Coronary artery (tissue), 2 donors: ENCODE results near the gene GJD2.

Experiments
- DNase-seq: peaks from one replicate; pipeline ENCODE4 v3.0.0-alpha.2; 2017; ENCODE audit warnings: low spot score
- H3K27ac ChIP-seq, 2 donors: fragments of 200-600 bp; sonication (generic); one replicate each; pipeline ENCODE4 v1.5.1; 2016 to 2019
- H3K4me3 ChIP-seq: fragments of 200-600 bp; sonication (generic); 2 replicates; pipeline ENCODE4 v1.5.1; 2016; ENCODE audit warnings: mild to moderate bottlenecking, moderate library complexity
- TF ChIP-seq, protein P1 (sequence below): fragments of 200-600 bp; sonication (generic); IDR thresholded peaks from one replicate; pipeline ENCODE4 v1.5.1; 2019; ENCODE audit warnings: antibody characterized with exemption

The GJD2 gene

DNA sequence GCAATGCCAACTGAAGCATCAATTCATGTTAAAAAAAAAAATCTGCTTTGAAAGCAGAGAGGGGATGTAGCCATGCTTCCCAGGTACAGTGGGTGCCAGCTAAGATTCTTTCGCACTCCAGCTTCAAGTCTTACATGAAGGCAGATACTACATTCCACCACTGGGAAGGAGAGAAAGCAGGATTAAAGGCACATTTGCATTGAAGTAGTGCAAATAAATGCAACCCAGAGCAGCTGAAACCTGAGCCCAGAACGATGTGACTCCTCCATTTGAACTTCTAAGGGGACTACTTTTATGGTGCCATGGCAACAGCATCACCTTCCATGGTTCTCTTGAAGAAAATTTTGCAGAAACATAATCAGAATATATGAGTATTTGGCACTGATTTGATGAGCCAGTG lies 19.1 kb upstream of the GJD2 start:
- TF ChIP-seq, protein P1, sequence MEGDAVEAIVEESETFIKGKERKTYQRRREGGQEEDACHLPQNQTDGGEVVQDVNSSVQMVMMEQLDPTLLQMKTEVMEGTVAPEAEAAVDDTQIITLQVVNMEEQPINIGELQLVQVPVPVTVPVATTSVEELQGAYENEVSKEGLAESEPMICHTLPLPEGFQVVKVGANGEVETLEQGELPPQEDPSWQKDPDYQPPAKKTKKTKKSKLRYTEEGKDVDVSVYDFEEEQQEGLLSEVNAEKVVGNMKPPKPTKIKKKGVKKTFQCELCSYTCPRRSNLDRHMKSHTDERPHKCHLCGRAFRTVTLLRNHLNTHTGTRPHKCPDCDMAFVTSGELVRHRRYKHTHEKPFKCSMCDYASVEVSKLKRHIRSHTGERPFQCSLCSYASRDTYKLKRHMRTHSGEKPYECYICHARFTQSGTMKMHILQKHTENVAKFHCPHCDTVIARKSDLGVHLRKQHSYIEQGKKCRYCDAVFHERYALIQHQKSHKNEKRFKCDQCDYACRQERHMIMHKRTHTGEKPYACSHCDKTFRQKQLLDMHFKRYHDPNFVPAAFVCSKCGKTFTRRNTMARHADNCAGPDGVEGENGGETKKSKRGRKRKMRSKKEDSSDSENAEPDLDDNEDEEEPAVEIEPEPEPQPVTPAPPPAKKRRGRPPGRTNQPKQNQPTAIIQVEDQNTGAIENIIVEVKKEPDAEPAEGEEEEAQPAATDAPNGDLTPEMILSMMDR, result no peak

DNA sequence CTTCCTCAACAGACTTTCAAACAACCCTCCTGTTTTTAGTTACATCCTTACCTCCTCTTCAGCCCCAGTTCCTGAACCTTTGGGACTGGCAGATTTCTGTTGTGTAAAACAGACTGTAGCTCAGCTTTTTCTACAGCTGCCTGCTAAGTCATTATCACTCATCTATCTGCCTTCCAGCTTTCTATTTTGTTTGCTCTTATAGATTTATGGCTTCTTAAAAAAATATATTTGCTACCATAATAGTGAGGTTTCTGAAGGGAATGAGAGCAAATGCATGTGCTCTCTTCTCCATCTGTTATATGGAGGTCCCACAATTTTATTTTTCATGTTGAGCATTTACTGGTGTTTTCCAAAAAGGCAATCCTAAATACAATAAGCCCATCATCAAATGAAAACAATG lies 18.2 kb upstream of the GJD2 start:
- no peak for DNase-seq
- TF ChIP-seq, protein P1, result no peak
- no peak overlapping the region for H3K27ac ChIP-seq
- no peak overlapping the region for H3K4me3 ChIP-seq

More for the DNA sequence above, 19.1 kb upstream of the GJD2 start:
- no peak overlapping the region for H3K27ac ChIP-seq
- no peak overlapping the region for H3K4me3 ChIP-seq
- DNase-seq, result no peak

DNA sequence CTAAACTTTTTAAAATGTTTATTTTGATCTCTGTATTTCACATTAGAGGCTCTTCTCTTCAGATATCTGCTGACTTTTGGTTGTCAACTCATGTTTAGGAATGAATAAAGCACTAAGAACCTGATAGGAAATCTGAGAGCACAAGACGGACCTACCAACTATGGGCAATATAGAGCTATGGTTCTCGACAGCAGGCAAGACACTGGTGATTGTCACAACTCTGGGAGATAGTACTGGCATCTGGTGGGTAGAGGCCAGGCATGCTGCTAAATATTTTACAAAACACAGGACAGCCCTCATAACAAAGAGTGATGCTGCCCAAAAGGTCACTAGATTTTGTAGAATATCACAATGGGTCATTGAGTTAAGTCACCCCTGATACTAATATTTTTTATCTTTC lies 17.5 kb upstream of the GJD2 start:
- no peak for DNase-seq
- TF ChIP-seq, protein P1, result no peak
- no peak overlapping the region for H3K27ac ChIP-seq

DNA sequence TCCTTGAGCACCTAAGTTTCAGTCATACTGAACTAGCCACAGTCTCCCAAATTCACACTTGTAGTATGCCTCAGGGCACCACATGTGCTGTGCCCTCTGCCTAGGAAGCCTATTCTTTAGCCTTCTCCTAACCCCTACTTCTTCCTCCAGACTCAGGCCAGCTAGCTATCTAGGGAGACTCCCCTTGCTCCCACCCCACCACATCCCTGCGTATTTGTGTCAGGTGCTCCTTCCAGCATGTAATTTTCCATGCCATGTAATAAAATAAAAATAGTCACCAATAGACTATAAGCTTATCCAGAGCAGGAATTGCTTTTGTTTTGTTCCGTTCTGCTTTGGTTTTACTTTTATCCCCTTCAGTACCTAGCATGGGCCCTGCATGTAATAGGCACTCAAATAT lies 14.9 kb upstream of the GJD2 start:
- no peak overlapping the region for H3K4me3 ChIP-seq
- no peak overlapping the region for H3K27ac ChIP-seq
- DNase-seq, result no peak
- TF ChIP-seq, protein P1, result no peak

More for the DNA sequence above, 17.5 kb upstream of the GJD2 start:
- H3K4me3 ChIP-seq, result no peak overlapping the region

DNA sequence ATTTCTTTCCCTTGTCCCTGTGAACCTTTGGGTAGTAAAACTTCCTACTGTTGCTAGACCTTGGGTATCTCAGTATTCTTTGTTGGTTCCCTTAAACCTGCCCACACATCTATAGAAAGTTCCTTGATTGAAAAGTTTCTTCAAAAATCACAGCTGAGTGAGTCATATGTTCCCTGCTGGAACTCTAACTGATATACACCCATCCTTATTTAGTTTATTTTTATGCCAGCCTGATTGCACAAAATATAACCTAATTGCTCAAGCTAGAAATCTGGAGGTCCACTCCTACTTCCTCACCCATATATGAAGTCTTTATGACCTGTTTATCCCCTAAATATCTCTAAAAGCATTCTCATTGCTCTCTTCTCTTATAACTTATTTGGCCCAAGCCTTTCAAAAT lies 13.7 kb upstream of the GJD2 start:
- TF ChIP-seq, protein P1, result no peak

DNA sequence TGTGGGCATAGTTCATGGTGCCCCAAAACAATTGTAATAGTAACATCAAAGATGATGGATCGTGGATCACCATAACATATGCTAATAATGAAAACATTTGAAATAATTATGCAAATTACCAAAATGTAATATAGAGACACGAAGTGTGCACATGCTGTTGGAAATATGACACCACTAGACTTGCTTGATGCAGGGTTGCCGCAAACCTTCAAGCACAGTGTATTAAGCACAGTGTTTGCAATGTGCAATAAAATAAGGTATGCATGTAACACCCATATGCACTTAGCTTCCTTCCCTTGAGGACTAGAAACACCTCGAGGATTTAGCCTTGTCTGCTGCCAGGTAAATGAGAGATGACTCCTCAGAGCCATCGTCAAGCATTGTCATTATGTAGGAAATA lies 10.9 kb upstream of the GJD2 start:
- H3K27ac ChIP-seq, result no peak overlapping the region
- TF ChIP-seq, protein P1, result no peak

More for the DNA sequence above, 13.7 kb upstream of the GJD2 start:
- no peak overlapping the region for H3K27ac ChIP-seq
- no peak for DNase-seq
- H3K4me3 ChIP-seq, result no peak overlapping the region

DNA sequence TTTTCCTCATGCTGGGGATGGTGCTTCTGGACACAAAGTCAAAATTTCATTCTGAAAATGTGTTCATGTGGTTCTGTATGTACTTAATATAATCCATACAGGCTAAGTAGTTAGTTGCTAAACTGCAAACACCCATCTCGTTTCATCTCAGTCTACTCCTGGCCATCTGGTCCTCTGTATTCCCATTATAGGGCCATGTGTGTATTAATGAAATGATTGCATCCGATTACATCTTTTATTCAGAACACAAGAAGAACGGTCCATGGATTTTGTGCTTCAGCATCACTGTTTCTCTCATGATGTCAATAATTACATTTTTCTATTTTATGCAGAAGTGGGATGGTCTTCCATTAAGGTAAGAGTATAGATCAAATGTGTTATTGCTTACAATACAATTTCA lies 6.1 kb upstream of the GJD2 start:
- TF ChIP-seq, protein P1, result no peak
- no peak overlapping the region for H3K27ac ChIP-seq
- H3K4me3 ChIP-seq, result no peak overlapping the region
- DNase-seq, result no peak

More for the DNA sequence above, 10.9 kb upstream of the GJD2 start:
- DNase-seq, result no peak
- H3K4me3 ChIP-seq, result no peak overlapping the region
